Caco-2 (cell line): ENCODE results near the gene MCC. TPM values are rescaled to one million over a fixed set of nuclear protein-coding genes. Genes with fewer than 3 reads are reported as not detected.

Experiments
- BruUV-seq: library from RNA; stranded (reverse); fragments of 400-500 nt; replicated peaks from 2 replicates; lab custom pipeline; 2021; lab: Mats Ljungman, UMichigan
- CTCF ChIA-PET: fragments of 300-600 bp; sonication (Branson Sonifier 250); formaldehyde crosslinking; loops from one replicate; lab custom pipeline; 2022; ENCODE audit warnings: antibody characterized with exemption; lab: Charles Lee
- POLR2A ChIA-PET: fragments of 300-600 bp; sonication (Branson Sonifier 250); formaldehyde crosslinking; loops from one replicate; lab custom pipeline; 2022; ENCODE audit warnings: antibody characterized with exemption; lab: Charles Lee
- DNase-seq, 2 experiments: peaks; one replicate each; pipeline versions ENCODE4 v3.0.0 to v3.0.0-alpha.2; 2020 to 2022
- H3K27me3 ChIP-seq: replicated peaks from 2 replicates; pipeline ENCODE4 v1.6.0; 2011; ENCODE audit warnings: low read length; ENCODE audit not compliant: control insufficient read depth, insufficient read depth
- H3K36me3 ChIP-seq: 2 replicates; pipeline ENCODE4 v1.5.1; 2011; ENCODE audit warnings: low read length; ENCODE audit not compliant: control insufficient read depth, insufficient read depth
- H3K4me1 ChIP-seq: fragments of 250-450 bp; sonication (Bioruptor Pico); 2 replicates; pipeline ENCODE4 v1.5.1; 2020; ENCODE audit warnings: mild to moderate bottlenecking
- H3K4me3 ChIP-seq: 2 replicates; pipeline ENCODE4 v1.5.1; 2011; ENCODE audit warnings: low read depth, mild to moderate bottlenecking, control low read depth, low read length
- H3K9me3 ChIP-seq: fragments of 250-450 bp; sonication (Bioruptor Pico); 2 replicates; pipeline ENCODE4 v1.5.1; 2020; ENCODE audit warnings: mild to moderate bottlenecking, moderate library complexity
- H3K27ac Mint-ChIP-seq: one replicate; pipeline ENCODE4 v1.8.0; 2022; ENCODE audit warnings: mixed read lengths; ENCODE audit not compliant: unreplicated experiment
- H3K27me3 Mint-ChIP-seq: one replicate; pipeline ENCODE4 v1.8.0; 2022; ENCODE audit warnings: mixed read lengths; ENCODE audit not compliant: insufficient read depth, unreplicated experiment
- H3K36me3 Mint-ChIP-seq: one replicate; pipeline ENCODE4 v1.8.0; 2022; ENCODE audit warnings: mild to moderate bottlenecking, mixed read lengths; ENCODE audit not compliant: insufficient read depth, unreplicated experiment
- H3K4me1 Mint-ChIP-seq: one replicate; pipeline ENCODE4 v1.8.0; 2022; ENCODE audit warnings: low read depth, mixed read lengths; ENCODE audit not compliant: unreplicated experiment
- H3K4me3 Mint-ChIP-seq: one replicate; pipeline ENCODE4 v1.8.0; 2022; ENCODE audit warnings: mild to moderate bottlenecking, moderate library complexity, mixed read lengths; ENCODE audit not compliant: unreplicated experiment
- H3K9me3 Mint-ChIP-seq: one replicate; pipeline ENCODE4 v1.8.0; 2022; ENCODE audit warnings: mixed read lengths; ENCODE audit not compliant: unreplicated experiment
- intact Hi-C: fragments of 100-400 bp; cut with micrococcal nuclease; formaldehyde crosslinking; loops from one replicate; pipeline ENCODE4 v1.10.0; 2022; ENCODE audit not compliant: unreplicated experiment
- total RNA-seq: library from RNA; stranded (reverse); gene quantifications from 2 replicates; pipeline ENCODE4 v1.2.3, GENCODE V29; 2022
- TF ChIP-seq, protein P1 (sequence below), 2 experiments: fragments of 200-600 bp in 1 of 2; IDR thresholded peaks; 1 replicate in 1 of 2; 2 replicates in 1 of 2; pipeline versions ENCODE4 v1.5.1 to v1.8.0; 2011 to 2022; ENCODE audit warnings: antibody characterized with exemption in 1 of 2, control low read depth in 1 of 2, inconsistent platforms in 1 of 2, low read depth in 1 of 2, low read length in 1 of 2, mild to moderate bottlenecking in 1 of 2, moderate library complexity in 1 of 2; ENCODE audit not compliant: insufficient read depth in 1 of 2, severe bottlenecking in 1 of 2, unreplicated experiment in 1 of 2

The MCC gene
- total RNA-seq, 1 experiment from 2014 or later = 0.09 TPM

DNA sequence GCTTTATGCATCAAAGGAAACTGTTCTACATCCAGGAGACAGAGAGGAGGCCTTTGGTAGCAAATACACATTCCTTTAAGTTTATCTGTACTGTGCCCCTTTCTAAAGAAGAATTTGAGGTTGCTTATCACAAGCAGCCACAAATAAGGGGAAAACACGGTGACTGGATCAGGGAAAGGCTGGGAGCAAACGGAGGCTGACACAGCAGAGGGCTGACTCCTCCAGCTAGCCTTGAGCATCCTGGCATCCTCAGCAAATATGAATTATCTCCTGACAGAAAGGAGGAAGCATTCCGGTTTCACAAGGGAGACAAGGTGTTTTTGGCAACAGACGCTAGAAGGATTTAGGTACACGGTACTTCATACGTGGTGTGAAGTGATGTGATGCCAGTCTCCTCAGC lies 378.1 kb downstream of the MCC start:
- TF ChIP-seq, protein P1, sequence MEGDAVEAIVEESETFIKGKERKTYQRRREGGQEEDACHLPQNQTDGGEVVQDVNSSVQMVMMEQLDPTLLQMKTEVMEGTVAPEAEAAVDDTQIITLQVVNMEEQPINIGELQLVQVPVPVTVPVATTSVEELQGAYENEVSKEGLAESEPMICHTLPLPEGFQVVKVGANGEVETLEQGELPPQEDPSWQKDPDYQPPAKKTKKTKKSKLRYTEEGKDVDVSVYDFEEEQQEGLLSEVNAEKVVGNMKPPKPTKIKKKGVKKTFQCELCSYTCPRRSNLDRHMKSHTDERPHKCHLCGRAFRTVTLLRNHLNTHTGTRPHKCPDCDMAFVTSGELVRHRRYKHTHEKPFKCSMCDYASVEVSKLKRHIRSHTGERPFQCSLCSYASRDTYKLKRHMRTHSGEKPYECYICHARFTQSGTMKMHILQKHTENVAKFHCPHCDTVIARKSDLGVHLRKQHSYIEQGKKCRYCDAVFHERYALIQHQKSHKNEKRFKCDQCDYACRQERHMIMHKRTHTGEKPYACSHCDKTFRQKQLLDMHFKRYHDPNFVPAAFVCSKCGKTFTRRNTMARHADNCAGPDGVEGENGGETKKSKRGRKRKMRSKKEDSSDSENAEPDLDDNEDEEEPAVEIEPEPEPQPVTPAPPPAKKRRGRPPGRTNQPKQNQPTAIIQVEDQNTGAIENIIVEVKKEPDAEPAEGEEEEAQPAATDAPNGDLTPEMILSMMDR (IDR thresholded peaks at IDR 0.05; ENCODE audit: insufficient read depth in 1 of 2, low read depth in 1 of 2, low read length in 1 of 2, severe bottlenecking in 1 of 2, unreplicated experiment in 1 of 2) = no peak
- no peaks in the 10 kb centered on the region for H3K9me3 Mint-ChIP-seq
- H3K4me3 Mint-ChIP-seq = no peak overlapping the region
- Histone ChIP-seq H3K9me3 (no peaks in the 10 kb centered on the region), H3K36me3 (no peaks in the 10 kb centered on the region), H3K4me3 (no peak overlapping the region), H3K4me1 (0 out of 2 replicates have a peak, but pooled peaks cover 4% of the 10 kb centered on the region), H3K27me3 (no peaks in the 10 kb centered on the region; the same call in 1 of the 2 replicates)
- peaks cover 12% of the 10 kb centered on the region for H3K27me3 Mint-ChIP-seq
- no peak overlapping the region for H3K27ac Mint-ChIP-seq
- no peaks in the 10 kb centered on the region for H3K4me1 Mint-ChIP-seq
- DNase-seq = no peak
- no peaks in the 10 kb centered on the region for H3K36me3 Mint-ChIP-seq
- CTCF ChIA-PET = no interaction called here
- intact Hi-C loops = no loop called here
- BruUV-seq = no TSS peak
- POLR2A ChIA-PET = no interaction called here

DNA sequence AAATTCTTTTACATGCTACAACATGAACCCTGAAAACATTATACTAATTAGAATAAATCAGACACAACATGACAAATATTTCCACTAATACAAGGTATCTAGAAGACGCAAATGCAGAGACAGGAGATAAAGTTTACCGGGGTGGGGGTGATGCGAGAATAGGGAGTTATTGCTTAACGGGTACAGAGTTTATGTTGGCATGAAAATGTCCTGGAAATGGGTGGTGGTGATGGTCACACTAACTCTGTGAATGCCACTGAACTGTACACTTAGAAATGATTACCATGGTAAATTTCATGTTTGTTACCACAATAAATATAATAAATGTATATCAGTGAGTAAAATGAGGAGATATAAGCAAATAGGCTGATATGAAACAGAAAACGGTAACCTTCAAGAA lies 378.9 kb downstream of the MCC start:
- no peak overlapping the region for H3K27ac Mint-ChIP-seq
- Histone ChIP-seq H3K4me1 (0 out of 2 replicates have a peak, but pooled peaks cover 4% of the 10 kb centered on the region), H3K4me3 (no peak overlapping the region), H3K27me3 (no peaks in the 10 kb centered on the region; the same call in 1 of the 2 replicates), H3K9me3 (no peaks in the 10 kb centered on the region), H3K36me3 (no peaks in the 10 kb centered on the region)
- TF ChIP-seq, protein P1 (IDR thresholded peaks at IDR 0.05; ENCODE audit: insufficient read depth in 1 of 2, low read depth in 1 of 2, low read length in 1 of 2, severe bottlenecking in 1 of 2, unreplicated experiment in 1 of 2) = no peak
- no peaks in the 10 kb centered on the region for H3K4me1 Mint-ChIP-seq
- H3K36me3 Mint-ChIP-seq = no peaks in the 10 kb centered on the region
- DNase-seq = no peak
- intact Hi-C loops = no loop called here
- no TSS peak for BruUV-seq
- ChIA-PET POLR2A (no interaction called here), CTCF (no interaction called here)
- H3K4me3 Mint-ChIP-seq = no peak overlapping the region
- no peaks in the 10 kb centered on the region for H3K9me3 Mint-ChIP-seq
- H3K27me3 Mint-ChIP-seq = peaks cover 12% of the 10 kb centered on the region

DNA sequence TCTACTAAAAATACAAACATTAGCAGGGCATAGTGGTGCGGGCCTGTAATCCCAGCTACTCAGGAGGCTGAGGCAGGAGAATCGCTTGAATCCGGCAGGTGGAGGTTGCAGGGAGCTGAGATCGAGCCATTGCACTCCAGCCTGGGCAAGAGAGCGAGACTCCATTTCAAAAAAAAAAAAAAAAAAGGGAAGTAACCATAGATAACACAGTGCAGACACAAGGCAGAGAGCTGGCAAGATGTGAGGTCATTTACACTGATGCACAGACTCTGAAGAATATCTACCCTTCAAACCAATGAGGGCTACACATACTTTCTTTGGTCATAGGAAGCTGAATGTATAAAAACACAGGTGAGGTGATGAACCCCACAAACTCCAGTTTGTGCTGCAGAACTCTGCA lies 379.8 kb downstream of the MCC start:
- no peak for DNase-seq
- H3K9me3 ChIP-seq = no peaks in the 10 kb centered on the region
- H3K36me3 ChIP-seq = no peaks in the 10 kb centered on the region
- no TSS peak for BruUV-seq
- ChIA-PET POLR2A (no interaction called here), CTCF (no interaction called here)
- H3K4me3 ChIP-seq = no peak overlapping the region
- no peaks in the 10 kb centered on the region for H3K36me3 Mint-ChIP-seq
- H3K27me3 Mint-ChIP-seq = peaks cover 7% of the 10 kb centered on the region
- intact Hi-C loops = no loop called here
- H3K9me3 Mint-ChIP-seq = no peaks in the 10 kb centered on the region
- TF ChIP-seq, protein P1 (IDR thresholded peaks at IDR 0.05; ENCODE audit: insufficient read depth in 1 of 2, low read depth in 1 of 2, low read length in 1 of 2, severe bottlenecking in 1 of 2, unreplicated experiment in 1 of 2) = no peak
- no peaks in the 10 kb centered on the region for H3K4me1 Mint-ChIP-seq
- 0 out of 2 replicates have a peak, but pooled peaks cover 4% of the 10 kb centered on the region for H3K4me1 ChIP-seq
- no peak overlapping the region for H3K4me3 Mint-ChIP-seq
- no peaks in the 10 kb centered on the region; the same call in 1 of the 2 replicates for H3K27me3 ChIP-seq
- no peak overlapping the region for H3K27ac Mint-ChIP-seq
